H1 (cell line): Measurements from ENCODE around the gene DNAJC24. TPM values are rescaled to one million over a fixed set of nuclear protein-coding genes. Genes with fewer than 3 reads are reported as not detected.

Source experiments
- CTCF ChIA-PET: fragments of 300-600 bp; sonication (Branson Sonifier 250); formaldehyde crosslinking; loops from one replicate; lab custom pipeline; 2021; ENCODE audit not compliant: partially characterized antibody; lab: Charles Lee
- POLR2A ChIA-PET: fragments of 300-600 bp; sonication (Branson Sonifier 250); formaldehyde crosslinking; loops from one replicate; lab custom pipeline; 2021; ENCODE audit warnings: inconsistent platforms; ENCODE audit not compliant: partially characterized antibody; lab: Charles Lee
- DNase-seq, 2 experiments: peaks; one replicate each; pipeline versions ENCODE4 v3.0.0 to v3.0.0-alpha.2; 2010 to 2022; ENCODE audit warnings: low spot score in 2 of 2, low read depth in 1 of 2, mixed read lengths in 1 of 2
- FAIRE-seq: peaks from 2 replicates; lab custom pipeline; 2011; peaks lifted over from hg19 to GRCh38; lab: Jason Lieb, UNC
- H2AFZ ChIP-seq: 2 replicates; pipeline ENCODE4 v1.8.1; 2012; ENCODE audit warnings: low read length, inconsistent platforms
- H2AK5ac ChIP-seq: 2 replicates; pipeline ENCODE4 v1.6.1; 2013; ENCODE audit warnings: low read depth, low read length
- H2BK120ac ChIP-seq: replicated peaks from 2 replicates; pipeline ENCODE3; 2013; ENCODE audit warnings: low read depth, low read length, inconsistent platforms
- H2BK12ac ChIP-seq: 2 replicates; pipeline ENCODE4 v1.6.1; 2013; ENCODE audit warnings: low read depth, low read length
- H2BK15ac ChIP-seq: 2 replicates; pipeline ENCODE4 v1.6.1; 2013; ENCODE audit warnings: low read length
- H2BK20ac ChIP-seq: 2 replicates; pipeline ENCODE4 v1.6.1; 2013; ENCODE audit warnings: low read length
- H2BK5ac ChIP-seq: 2 replicates; pipeline ENCODE4 v1.6.1; 2013; ENCODE audit warnings: low read depth, low read length
- H3K14ac ChIP-seq: 2 replicates; pipeline ENCODE4 v1.6.1; 2013; ENCODE audit warnings: inconsistent platforms; ENCODE audit not compliant: insufficient read length
- H3K18ac ChIP-seq: 2 replicates; pipeline ENCODE4 v1.6.1; 2013; ENCODE audit warnings: low read length; ENCODE audit errors: extremely low read depth
- H3K23ac ChIP-seq: 2 replicates; pipeline ENCODE4 v1.6.1; 2013; ENCODE audit warnings: inconsistent platforms; ENCODE audit not compliant: insufficient read length
- H3K23me2 ChIP-seq: 2 replicates; pipeline ENCODE4 v1.6.1; 2013; ENCODE audit warnings: low read depth, low read length
- H3K27ac ChIP-seq: 2 replicates; pipeline ENCODE4 v1.6.1; 2011; ENCODE audit warnings: low read depth, low read length, inconsistent platforms
- H3K27me3 ChIP-seq, 4 experiments: replicated peaks in 1 of 4; 1 replicate in 1 of 4; 2 replicates in 3 of 4; pipeline versions ENCODE4 v1.6.1 to v1.8.1; 2011 to 2013; ENCODE audit warnings: low read length in 3 of 4, mild to moderate bottlenecking in 3 of 4, inconsistent platforms in 2 of 4, mixed read lengths in 2 of 4, moderate library complexity in 1 of 4; ENCODE audit not compliant: control insufficient read depth in 3 of 4, insufficient read depth in 3 of 4; ENCODE audit errors: extremely low read depth in 1 of 4
- H3K36me3 ChIP-seq, 4 experiments: 2 replicates each; pipeline versions ENCODE4 v1.6.1 to v1.8.1; 2011 to 2013; ENCODE audit warnings: mild to moderate bottlenecking in 4 of 4, low read length in 3 of 4, moderate library complexity in 2 of 4, control low read depth in 1 of 4, inconsistent platforms in 1 of 4; ENCODE audit not compliant: insufficient read depth in 4 of 4, control insufficient read depth in 2 of 4
- H3K4ac ChIP-seq: replicated peaks from 2 replicates; pipeline ENCODE3; 2013; ENCODE audit warnings: low read length, low read depth, mixed read lengths, inconsistent platforms; ENCODE audit not compliant: insufficient read length
- H3K4me1 ChIP-seq, 4 experiments: replicated peaks in 1 of 4; 1 replicate in 1 of 4; 2 replicates in 3 of 4; pipeline versions ENCODE4 v1.6.1 to v1.8.1; 2011 to 2013; ENCODE audit warnings: low read length in 3 of 4, inconsistent platforms in 2 of 4, mixed read lengths in 1 of 4; ENCODE audit not compliant: insufficient read depth in 4 of 4, control insufficient read depth in 3 of 4
- H3K4me2 ChIP-seq, 2 experiments: 2 replicates each; pipeline versions ENCODE4 v1.6.1 to v1.8.1; 2011 to 2013; ENCODE audit warnings: low read depth in 2 of 2, low read length in 2 of 2, control low read depth in 1 of 2, inconsistent platforms in 1 of 2, mild to moderate bottlenecking in 1 of 2; ENCODE audit not compliant: insufficient read depth in 1 of 2
- H3K4me3 ChIP-seq, 4 experiments: fragments of 200-600, 300-600 bp in 1 of 4; sonication (generic), shearing (Covaris generic), sonication (Bioruptor Twin) in 1 of 4; 2 replicates each; pipeline versions ENCODE4 v1.5.1 to v1.8.1; 2011 to 2016; ENCODE audit warnings: low read length in 4 of 4, low read depth in 3 of 4, control low read depth in 2 of 4, inconsistent platforms in 2 of 4, mild to moderate bottlenecking in 2 of 4, mixed read lengths in 1 of 4, moderate library complexity in 1 of 4; ENCODE audit not compliant: insufficient read depth in 2 of 4; ENCODE audit errors: extremely low read depth in 1 of 4
- H3K56ac ChIP-seq: replicated peaks from 2 replicates; pipeline ENCODE3; 2013; ENCODE audit warnings: low read depth, mild to moderate bottlenecking, mixed read lengths, low read length, inconsistent platforms; ENCODE audit not compliant: insufficient read length
- H3K79me1 ChIP-seq: 2 replicates; pipeline ENCODE4 v1.6.1; 2013; ENCODE audit warnings: low read depth, low read length, control low read depth
- H3K79me2 ChIP-seq, 2 experiments: 2 replicates each; pipeline versions ENCODE4 v1.6.1 to v1.8.1; 2012 to 2013; ENCODE audit warnings: low read length in 2 of 2, mild to moderate bottlenecking in 2 of 2, inconsistent platforms in 1 of 2; ENCODE audit not compliant: insufficient read depth in 2 of 2, control insufficient read depth in 1 of 2
- H3K9ac ChIP-seq, 4 experiments: replicated peaks in 1 of 4; 1 replicate in 1 of 4; 2 replicates in 3 of 4; pipeline versions ENCODE4 v1.6.1 to v1.8.1; 2011 to 2013; ENCODE audit warnings: low read depth in 3 of 4, low read length in 3 of 4, control low read depth in 2 of 4, mild to moderate bottlenecking in 2 of 4, moderate library complexity in 2 of 4, inconsistent platforms in 1 of 4; ENCODE audit errors: extremely low read depth in 1 of 4
- H3K9me3 ChIP-seq, 2 experiments: 2 replicates each; pipeline versions ENCODE4 v1.6.1 to v1.8.1; 2012 to 2013; ENCODE audit warnings: mild to moderate bottlenecking in 2 of 2, moderate library complexity in 2 of 2, control low read depth in 1 of 2, inconsistent platforms in 1 of 2, low read depth in 1 of 2, low read length in 1 of 2, mixed read lengths in 1 of 2; ENCODE audit not compliant: insufficient read depth in 2 of 2
- H4K20me1 ChIP-seq, 2 experiments: replicated peaks in 1 of 2; 2 replicates each; pipeline versions ENCODE3 to v1.8.1; 2011 to 2013; ENCODE audit warnings: inconsistent platforms in 2 of 2, low read length in 2 of 2, mild to moderate bottlenecking in 1 of 2; ENCODE audit not compliant: insufficient read depth in 2 of 2, control insufficient read depth in 1 of 2
- H4K5ac ChIP-seq: 2 replicates; pipeline ENCODE4 v1.6.1; 2013; ENCODE audit warnings: low read length, low read depth, mixed read lengths, inconsistent platforms; ENCODE audit not compliant: insufficient read length
- H4K8ac ChIP-seq: 2 replicates; pipeline ENCODE4 v1.8.0; 2013; ENCODE audit warnings: mild to moderate bottlenecking, moderate library complexity, low read length, inconsistent platforms; ENCODE audit not compliant: insufficient read depth; ENCODE audit errors: extremely low read depth
- H4K91ac ChIP-seq: replicated peaks from 2 replicates; pipeline ENCODE3; 2013; ENCODE audit warnings: low read length, mixed read lengths, inconsistent platforms; ENCODE audit not compliant: insufficient read length
- BACH1 ChIP-seq: IDR thresholded peaks from 2 replicates; pipeline ENCODE4 v1.6.1; 2012; ENCODE audit warnings: low read length, improper control_type of control experiment
- BCL11A ChIP-seq, 2 experiments: IDR thresholded peaks; one replicate each; pipeline ENCODE4 v1.6.1; 2011; ENCODE audit warnings: low read depth in 2 of 2, low read length in 2 of 2, mild to moderate bottlenecking in 2 of 2
- E2F6 ChIP-seq: IDR thresholded peaks from 2 replicates; pipeline ENCODE4 v1.6.1; 2012; ENCODE audit warnings: inconsistent platforms
- FOSL1 ChIP-seq: IDR thresholded peaks from 2 replicates; pipeline ENCODE4 v1.6.1; 2011; ENCODE audit warnings: mild to moderate bottlenecking, low read depth, low read length, moderate library complexity; ENCODE audit not compliant: insufficient read depth
- KDM4A ChIP-seq: IDR thresholded peaks from one replicate; pipeline ENCODE4 v1.7.1; 2012; ENCODE audit warnings: low read depth, mild to moderate bottlenecking, moderate library complexity, low read length, inconsistent platforms; ENCODE audit not compliant: severe bottlenecking
- KDM5A ChIP-seq: fragments of 200-600 bp; IDR thresholded peaks from 2 replicates; pipeline ENCODE4 v1.7.1; 2012; ENCODE audit warnings: mild to moderate bottlenecking, low read length, inconsistent platforms, mixed read lengths
- SP1 ChIP-seq: IDR thresholded peaks from 2 replicates; pipeline ENCODE4 v1.6.1; 2011; ENCODE audit warnings: low read depth, low read length
- SP4 ChIP-seq: IDR thresholded peaks from 2 replicates; pipeline ENCODE4 v1.6.1; 2012; ENCODE audit warnings: low read length, inconsistent platforms
- TAF7 ChIP-seq: optimal IDR thresholded peaks from 2 replicates; pipeline ENCODE3; 2011; ENCODE audit warnings: low read depth, mild to moderate bottlenecking, inconsistent platforms, low read length, moderate library complexity, borderline replicate concordance
- YY1 ChIP-seq: IDR thresholded peaks from 2 replicates; pipeline ENCODE4 v1.6.1; 2011; ENCODE audit warnings: low read depth, mild to moderate bottlenecking, low read length
- WGBS, 2 experiments: shearing (Covaris generic) in 1 of 2; methylation state at CpG; one replicate each; pipeline versions ENCODE4 v1.1.6 to v1.1.7; 2013 to 2015; ENCODE audit warnings: low lambda C conversion rate in 2 of 2, mixed read lengths in 2 of 2, inconsistent platforms in 1 of 2, low coverage in 1 of 2, missing lambda C conversion rate in 1 of 2; ENCODE audit not compliant: insufficient replicate concordance in 2 of 2, insufficient coverage in 1 of 2, insufficient read length in 1 of 2; ENCODE audit errors: extremely low coverage in 1 of 2, missing lambda C conversion rate in 1 of 2; 5-methylcytosine and 5-hydroxymethylcytosine counted together
- polyA plus RNA-seq, 7 experiments: library from polyadenylated mRNA; depleted of rRNA in 3 of 7; stranded (reverse) in 5 of 7; unstranded in 2 of 7; fragments of >200 nt in 5 of 7; fragments of 200-250 nt in 2 of 7; gene quantifications; 1 replicate in 5 of 7; 2 replicates in 1 of 7; 4 replicates in 1 of 7; pipeline versions ENCODE4 v1.2.1 to v1.2.3, GENCODE V29; 2011 to 2013; ENCODE audit warnings: missing spikeins in 2 of 7, mixed read lengths in 2 of 7
- total RNA-seq: library from RNA; stranded (reverse); fragmentation: NEBNext Ultra II Directional; extraction: Animal tissue kit (Norgen Biotek cat#: 25700); gene quantifications from 2 replicates; pipeline ENCODE4 v1.2.1, GENCODE V29; 2021

DNAJC24 gene
- total and polyA plus RNA-seq, 2 of the 8 experiments (the other 6 are each of a cell fraction or from before 2014, with no cell fraction given) = 7.2 to 21.1 TPM

GRCh38 chr11:31419669-31420068 is 50.0 kb downstream of the DNAJC24 start:
- Histone ChIP-seq H4K20me1 (no peaks in the 10 kb centered on the region), H2BK12ac (no peak overlapping the region), H3K79me2 (no peaks in the 10 kb centered on the region), H3K23ac (no peak overlapping the region), H4K8ac (no peak overlapping the region), H3K56ac (no peak overlapping the region), H2AFZ (no peak overlapping the region), H3K4me3 (no peak overlapping the region; a peak in 1 of 8 replicates), H3K27me3 (peaks cover 0 to 1% (median 0%) of the 10 kb centered on the region in 4 experiments; a peak in 1 of 7 replicates), H2BK20ac (no peak overlapping the region), H3K4me2 (no peak overlapping the region; a peak in 1 of 4 replicates), H3K4ac (no peak overlapping the region), H3K27ac (no peak overlapping the region), H3K18ac (no peak overlapping the region), H3K9ac (no peak overlapping the region), H3K23me2 (no peaks in the 10 kb centered on the region), H2BK15ac (no peak overlapping the region), H3K79me1 (no peaks in the 10 kb centered on the region), H3K4me1 (peaks cover 0 to 30% (median 17%) of the 10 kb centered on the region in 4 experiments; a peak in 4 of 7 replicates), H3K9me3 (no peaks in the 10 kb centered on the region), H3K14ac (no peak overlapping the region), H4K91ac (no peak overlapping the region), H2AK5ac (no peak overlapping the region), H2BK120ac (no peak overlapping the region), H2BK5ac (no peak overlapping the region), H3K36me3 (no peaks in the 10 kb centered on the region; a peak in 1 of 8 replicates), H4K5ac (no peak overlapping the region)
- ChIA-PET CTCF (interaction anchor here (0.9 kb wide), 1 partner anchor 752 kb away, joined by 3 read pairs; no protein-coding TSS in a partner anchor), POLR2A (no interaction called here)
- FAIRE-seq (no peak), DNase-seq (no peak)
- 53% methylated on average over 1 of the region's 1 CpG; no CpG with 5 or more reads in 1 of the 2 experiments for WGBS, 2 experiments
- TF ChIP-seq SP4 (no peak), KDM5A (no peak), YY1 (no peak), SP1 (no peak), TAF7 (no peak), KDM4A (no peak), BCL11A (IDR thresholded peaks at IDR 0.05; ENCODE audit: low read depth in 2 of 2, low read length in 2 of 2) (no peak), BACH1 (no peak), E2F6 (no peak), FOSL1 (no peak)
